HG02623 (cell line): ENCODE data around the gene TEX13B.
"Not testable (repeated sequence)": the region's sequence is repeated elsewhere in the genome, so short reads cannot be mapped to it uniquely, and the experiment has no call there.

Experiments
- ATAC-seq: cut with Tn5 transposase; IDR thresholded peaks from one replicate; pipeline ENCODE4 v1.9.1; 2021; ENCODE audit warnings: moderate library complexity; ENCODE audit not compliant: unreplicated experiment

The TEX13B gene, protein sequence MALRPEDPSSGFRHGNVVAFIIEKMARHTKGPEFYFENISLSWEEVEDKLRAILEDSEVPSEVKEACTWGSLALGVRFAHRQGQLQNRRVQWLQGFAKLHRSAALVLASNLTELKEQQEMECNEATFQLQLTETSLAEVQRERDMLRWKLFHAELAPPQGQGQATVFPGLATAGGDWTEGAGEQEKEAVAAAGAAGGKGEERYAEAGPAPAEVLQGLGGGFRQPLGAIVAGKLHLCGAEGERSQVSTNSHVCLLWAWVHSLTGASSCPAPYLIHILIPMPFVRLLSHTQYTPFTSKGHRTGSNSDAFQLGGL

DNA sequence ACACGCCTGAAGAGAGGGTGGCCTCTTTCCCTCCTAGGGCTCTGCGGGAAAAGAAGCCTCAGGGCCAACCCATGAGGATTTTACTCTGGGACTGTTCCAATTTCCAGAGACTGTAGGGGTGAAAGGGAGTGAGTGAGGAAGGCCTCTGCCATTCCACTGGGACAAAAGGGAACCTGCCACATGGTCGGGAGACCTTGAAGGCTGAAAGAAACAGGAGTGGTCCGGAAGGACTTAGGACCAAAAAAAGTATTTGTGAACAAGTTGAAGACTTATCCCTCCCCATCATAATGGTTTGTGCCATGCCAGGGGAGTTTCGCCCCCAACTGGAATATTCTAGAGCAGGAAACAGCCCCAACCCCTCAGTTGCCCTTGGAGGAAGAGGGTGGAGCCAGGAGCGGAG, at the start of gene TEX13B:
TEX13B (minus strand) TSS at position 15 of the 400 bp plus-strand sequence. CDS start 243 bp downstream, outside the sequence.
- ATAC-seq = no peak

- peak; percentile 57 for ATAC-seq
Measured at GRCh38 chrX:108029928-108030711, 48.0 kb upstream of the TEX13B start.

GRCh38 chrX:108028854-108029253, 46.7 kb upstream of the TEX13B start:
- ATAC-seq = no peak

- no peak for ATAC-seq
Measured at GRCh38 chrX:108025954-108026600, 43.9 kb upstream of the TEX13B start.

DNA sequence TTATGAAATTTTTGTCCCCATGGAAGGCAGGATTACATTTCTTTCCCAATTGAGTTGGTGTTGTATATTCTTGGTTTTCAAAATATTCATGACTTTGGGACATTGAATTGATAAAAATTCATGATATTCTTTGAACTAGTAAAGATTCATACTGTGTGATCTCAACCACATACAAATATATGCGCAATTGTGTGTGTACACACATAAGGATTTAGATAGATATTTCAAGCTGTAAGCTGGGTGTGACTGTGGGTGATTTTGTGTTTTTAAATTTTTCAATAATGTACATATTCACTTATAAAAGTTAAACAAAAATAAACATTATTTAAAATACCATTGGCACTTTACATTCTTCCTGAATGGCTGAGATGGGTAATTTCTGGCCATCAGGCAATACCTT, 43.2 kb upstream of the TEX13B start:
- no peak for ATAC-seq

DNA sequence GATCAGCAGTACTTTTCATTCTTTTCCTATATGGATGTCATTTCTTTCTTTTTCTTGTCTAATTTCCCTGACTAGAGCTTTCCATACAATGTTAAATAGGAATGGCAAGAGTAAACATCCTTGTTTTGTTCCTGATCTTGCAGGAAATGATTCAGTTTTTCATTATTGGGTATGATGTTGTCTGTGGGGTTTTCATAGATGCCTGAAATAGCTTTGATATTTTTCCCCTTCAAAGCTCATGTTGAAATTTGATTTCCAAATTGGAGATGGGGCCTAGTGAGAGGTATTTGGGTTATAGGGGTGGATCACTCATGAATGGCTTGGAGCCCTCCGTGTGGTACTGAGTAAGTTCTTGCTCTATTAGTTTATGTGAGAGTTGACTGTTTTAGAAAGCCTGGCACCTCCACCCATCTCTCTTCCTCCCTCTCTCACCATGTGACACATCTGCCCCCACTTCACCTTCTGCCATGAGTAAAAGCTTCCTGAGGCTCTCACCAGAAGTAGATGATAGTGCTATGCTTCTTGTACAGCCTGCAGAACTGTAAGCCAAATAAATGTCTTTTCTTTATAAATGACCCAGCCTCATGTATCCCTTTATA, 40.4 kb upstream of the TEX13B start:
- ATAC-seq = no peak

DNA sequence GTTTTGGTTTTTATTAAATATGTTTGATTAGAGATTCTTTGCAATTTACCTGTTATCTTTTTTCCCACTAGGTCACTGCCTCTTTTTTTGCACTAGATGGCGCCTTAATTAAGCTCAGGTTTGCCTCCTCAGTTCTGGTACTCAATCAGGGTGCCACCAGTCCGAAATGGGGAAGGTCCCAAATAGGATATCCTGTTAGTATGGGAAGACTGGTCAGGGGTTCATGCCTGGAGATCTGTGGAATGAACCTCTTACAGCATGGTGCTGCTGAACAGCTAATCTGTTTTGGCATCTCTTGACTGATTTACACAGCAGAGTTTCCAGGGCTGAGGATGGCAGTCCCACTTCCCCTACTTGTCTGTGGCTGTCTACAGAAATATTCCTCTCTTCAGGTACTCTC, 38.5 kb upstream of the TEX13B start:
- ATAC-seq = no peak

DNA sequence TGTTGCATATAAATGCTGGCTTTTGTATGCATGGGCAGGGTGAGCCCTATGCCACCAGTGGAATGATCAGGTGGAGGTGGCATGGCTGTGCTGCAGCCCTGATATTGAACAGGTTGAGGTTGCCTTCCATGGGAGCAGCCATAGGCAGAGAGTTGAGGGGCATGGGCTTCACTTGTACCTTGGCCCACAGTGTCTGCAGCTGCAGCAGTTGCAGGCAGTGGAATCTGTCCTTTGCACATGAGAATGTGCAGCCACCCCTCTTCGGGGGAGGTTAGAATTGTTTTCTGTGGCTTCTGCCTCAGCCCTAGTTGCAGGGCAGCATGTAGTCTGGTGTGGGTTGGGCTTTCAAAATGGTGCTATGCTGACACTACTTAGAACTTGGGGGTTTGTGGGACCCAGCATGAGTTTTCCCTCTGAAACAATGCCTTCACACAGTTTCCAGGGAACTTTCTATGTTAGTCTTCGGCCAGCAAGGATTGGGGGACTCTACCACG, 37.3 kb upstream of the TEX13B start:
- ATAC-seq = no peak

GRCh38 chrX:108018656-108019381, 36.6 kb upstream of the TEX13B start:
- no peak for ATAC-seq

DNA sequence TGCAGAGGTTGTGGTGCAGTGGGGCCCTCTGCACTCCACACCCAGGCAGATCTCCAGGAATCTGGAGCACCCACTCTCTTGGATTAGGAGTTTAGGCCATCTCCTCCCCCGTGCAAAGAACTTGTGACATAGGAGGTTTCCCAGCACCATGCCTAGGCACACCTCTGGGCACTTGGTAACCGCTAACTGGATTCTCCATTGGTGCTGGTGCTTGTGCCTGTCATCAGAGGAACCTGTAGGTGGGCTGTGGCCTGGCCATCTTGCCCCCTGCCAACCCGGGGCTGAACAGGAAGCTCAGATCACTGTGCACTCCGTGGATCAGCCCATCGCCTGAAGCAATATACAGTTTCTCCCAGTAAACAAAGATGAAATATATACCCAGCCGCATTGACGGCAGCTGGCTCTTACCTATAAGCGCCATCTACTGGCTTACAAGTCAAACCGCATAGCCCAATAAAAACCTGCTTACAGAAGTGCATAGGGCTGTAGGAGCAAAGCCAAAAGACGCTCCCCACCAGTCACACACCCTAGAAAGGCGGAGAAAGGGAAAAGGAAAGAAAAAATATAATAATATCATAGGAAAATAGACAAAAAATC, 19.1 kb upstream of the TEX13B start:
- ATAC-seq = no peak

DNA sequence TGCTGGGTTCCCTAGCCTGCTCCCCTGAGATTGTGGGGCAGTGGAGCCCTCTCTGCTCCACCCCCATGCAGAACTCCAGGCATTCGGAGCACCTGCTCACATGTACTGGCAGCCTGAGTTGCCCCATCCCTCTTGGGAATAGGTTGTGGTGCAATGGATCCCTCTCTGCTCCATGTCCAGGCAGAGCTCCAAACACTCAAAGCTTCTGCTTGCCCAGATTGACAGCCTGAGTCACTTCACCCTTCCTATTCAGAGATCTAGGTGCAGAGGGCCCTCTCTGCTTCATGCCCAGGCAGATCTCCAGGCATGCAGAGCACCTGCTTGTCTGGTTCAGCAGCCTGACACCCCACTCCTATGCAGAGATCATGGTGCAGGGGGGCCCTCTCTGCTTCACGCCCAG, 18.6 kb upstream of the TEX13B start:
- no peak for ATAC-seq

DNA sequence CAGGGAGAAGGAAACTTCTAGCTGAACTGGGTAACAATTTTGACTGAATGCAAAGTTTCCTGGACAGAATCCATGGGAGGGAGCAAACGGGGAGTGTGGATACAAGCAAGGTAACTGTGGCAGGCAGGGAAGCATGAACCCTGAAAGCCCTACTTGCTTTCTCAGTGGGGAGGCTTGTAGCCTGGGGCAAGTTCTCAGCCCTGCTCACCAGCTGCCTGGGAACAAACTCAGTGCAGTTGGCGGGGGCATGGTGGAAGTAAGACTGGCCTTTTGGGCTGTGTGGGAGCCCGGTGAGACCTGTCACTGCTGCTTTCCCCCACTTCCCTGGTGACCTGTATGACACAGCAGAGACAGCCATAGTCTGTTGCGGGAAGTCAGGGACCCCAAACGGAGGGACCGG, 14.0 kb upstream of the TEX13B start:
- no peak for ATAC-seq

- no peak for ATAC-seq
Measured at GRCh38 chrX:107985033-107985432, 2.9 kb upstream of the TEX13B start.

GRCh38 chrX:107979534-107979933, 2.6 kb downstream of the TEX13B start:
- ATAC-seq = no peak

GRCh38 chrX:107978707-107979307, 3.4 kb downstream of the TEX13B start:
- no peak for ATAC-seq

GRCh38 chrX:107978071-107978470, 4.1 kb downstream of the TEX13B start:
- no peak for ATAC-seq

GRCh38 chrX:107971636-107972035, 10.5 kb downstream of the TEX13B start:
- ATAC-seq = no peak

- no peak for ATAC-seq
Measured at GRCh38 chrX:107970073-107970472, 12.1 kb downstream of the TEX13B start.

GRCh38 chrX:107968623-107969022, 13.5 kb downstream of the TEX13B start:
- ATAC-seq = peak; percentile 60

GRCh38 chrX:107955337-107955736, 26.8 kb downstream of the TEX13B start:
- not testable (repeated sequence) for ATAC-seq
